OCI-LY1 (cell line): ENCODE measurements around the gene PRR13.

Experiments
- CTCF ChIP-seq: fragments of 200-600 bp; sonication (generic), shearing (Covaris generic); IDR thresholded peaks from 2 replicates; pipeline ENCODE4 v1.5.1; 2017; ENCODE audit warnings: mild to moderate bottlenecking, antibody characterized with exemption, low read length, moderate library complexity, mixed read lengths
- EZH2 ChIP-seq: fragments of 200-600 bp; sonication (generic), shearing (Covaris generic); IDR thresholded peaks from 2 replicates; pipeline ENCODE4 v1.8.0; 2017; ENCODE audit warnings: borderline replicate concordance, mixed run types, mild to moderate bottlenecking, antibody characterized with exemption, low read length, moderate library complexity, mixed read lengths

GRCh38 chr12:53461059-53461458 is 19.5 kb downstream of the PRR13 start:
- TF ChIP-seq CTCF (no peak), EZH2 (no peak)
